GM18517 (cell line): ENCODE data around the gene NFASC.

Experiments
- ATAC-seq: cut with Tn5 transposase; IDR thresholded peaks from one replicate; pipeline ENCODE4 v1.9.1; 2021; ENCODE audit warnings: mild to moderate bottlenecking, moderate library complexity; ENCODE audit not compliant: unreplicated experiment

NFASC gene

GRCh38 chr1:204858363-204858821 is 12.3 kb upstream of the NFASC start:
- no peak for ATAC-seq

- no peak for ATAC-seq
These were observed 10.8 kb upstream of the NFASC start for GRCh38 chr1:204859861-204860267.

GRCh38 chr1:204863024-204863423 is 7.6 kb upstream of the NFASC start:
- no peak for ATAC-seq

GRCh38 chr1:204863730-204864129 is 6.9 kb upstream of the NFASC start:
- ATAC-seq = no peak

- ATAC-seq = no peak
These were observed 4.5 kb upstream of the NFASC start for GRCh38 chr1:204866051-204866596.

GRCh38 chr1:204867203-204867602 is 3.5 kb upstream of the NFASC start:
- ATAC-seq = no peak

- ATAC-seq = no peak
These were observed 2.9 kb upstream of the NFASC start for GRCh38 chr1:204867666-204868339.

GRCh38 chr1:204868340-204868700 is 2.3 kb upstream of the NFASC start:
- no peak for ATAC-seq

GRCh38 chr1:204869097-204869496 is 1.6 kb upstream of the NFASC start:
- no peak for ATAC-seq

- ATAC-seq = no peak
These were observed 859 bp downstream of the NFASC start for GRCh38 chr1:204871405-204872037.

GRCh38 chr1:204872262-204872881 is 1.7 kb downstream of the NFASC start:
- no peak for ATAC-seq

GRCh38 chr1:204873176-204873575 is 2.5 kb downstream of the NFASC start:
- no peak for ATAC-seq

- no peak for ATAC-seq
These were observed 3.1 kb downstream of the NFASC start for GRCh38 chr1:204873714-204874113.

- no peak for ATAC-seq
These were observed 3.6 kb downstream of the NFASC start for GRCh38 chr1:204874274-204874673.

- no peak for ATAC-seq
These were observed 4.6 kb downstream of the NFASC start for GRCh38 chr1:204875255-204875654.

- no peak for ATAC-seq
These were observed 8.1 kb downstream of the NFASC start for GRCh38 chr1:204878621-204879234.

GRCh38 chr1:204879351-204879750 is 8.7 kb downstream of the NFASC start:
- no peak for ATAC-seq

- no peak for ATAC-seq
These were observed 10.2 kb downstream of the NFASC start for GRCh38 chr1:204880906-204881305.

GRCh38 chr1:204882479-204882878 is 11.8 kb downstream of the NFASC start:
- no peak for ATAC-seq

- ATAC-seq = no peak
These were observed 12.7 kb downstream of the NFASC start for GRCh38 chr1:204883405-204883804.

- ATAC-seq = no peak
These were observed 14.6 kb downstream of the NFASC start for GRCh38 chr1:204885288-204885711.
